ENCODE data around the gene CCDC167.

The CCDC167 gene

GRCh38 chr6:37528541-37528940 lies 28.8 kb upstream of the CCDC167 start:
- DNase-seq = no peak

- peak; percentile 60 for DNase-seq
Observed at GRCh38 chr6:37525460-37526357, 26.0 kb upstream of the CCDC167 start.

DNA sequence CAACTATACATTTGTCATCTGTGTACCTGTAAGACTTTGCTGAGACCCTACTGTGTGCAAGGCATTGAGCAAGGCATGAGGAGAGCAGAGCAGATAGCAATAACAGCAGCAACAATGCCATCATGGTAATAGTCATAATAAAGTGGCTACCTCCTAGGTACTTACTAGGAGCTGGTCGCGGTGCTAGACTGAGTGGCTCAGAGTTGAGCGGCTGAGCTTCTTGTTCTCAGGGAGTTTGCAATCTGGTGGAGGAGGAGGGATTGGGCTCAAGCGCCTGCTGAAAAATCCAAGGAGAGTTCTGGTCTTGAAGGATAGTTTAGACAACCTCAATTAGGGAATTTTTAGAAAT lies 25.3 kb upstream of the CCDC167 start:
- no peak for DNase-seq

GRCh38 chr6:37524025-37524969 lies 24.6 kb upstream of the CCDC167 start:
- peak; percentile 81 for DNase-seq

DNA sequence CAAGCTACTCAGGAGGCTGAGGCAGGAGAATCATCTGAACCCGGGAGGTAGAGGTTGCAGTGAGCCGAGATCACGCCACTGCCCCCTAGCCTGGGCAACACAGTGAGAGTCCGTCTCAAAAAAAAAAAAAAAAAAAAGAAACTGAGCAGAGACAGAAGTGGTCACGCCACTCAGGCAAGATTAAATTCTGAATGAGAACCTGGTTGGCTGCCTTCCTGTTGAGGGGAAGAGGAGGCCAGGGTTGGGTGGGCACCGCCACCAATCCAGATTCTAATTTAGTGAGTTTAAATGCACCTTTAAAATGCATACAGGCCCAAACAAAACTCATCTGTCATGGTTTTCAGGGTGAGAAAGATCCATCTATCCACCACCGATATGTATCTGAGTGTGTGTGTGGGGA lies 23.7 kb upstream of the CCDC167 start:
- no peak for DNase-seq

DNA sequence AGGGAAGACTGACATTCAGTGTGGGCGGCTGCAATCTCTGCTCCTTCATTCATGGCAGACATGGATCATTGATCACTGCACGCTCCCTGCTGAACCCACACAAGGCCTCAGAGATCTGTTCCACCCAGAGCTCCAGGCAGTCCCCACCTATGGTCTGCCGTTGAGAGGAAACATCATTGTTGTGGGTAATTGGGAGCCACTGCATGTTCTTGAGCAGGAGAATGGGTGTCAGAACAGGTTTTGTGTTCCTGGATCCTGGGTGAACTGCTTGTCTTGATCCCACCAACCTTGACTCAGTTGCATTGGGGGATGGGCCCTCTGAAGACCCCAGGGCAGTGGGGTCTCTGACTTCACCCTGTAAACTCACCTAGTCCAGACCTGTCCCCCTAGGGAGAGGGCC lies 23.1 kb upstream of the CCDC167 start:
- no peak for DNase-seq

DNA sequence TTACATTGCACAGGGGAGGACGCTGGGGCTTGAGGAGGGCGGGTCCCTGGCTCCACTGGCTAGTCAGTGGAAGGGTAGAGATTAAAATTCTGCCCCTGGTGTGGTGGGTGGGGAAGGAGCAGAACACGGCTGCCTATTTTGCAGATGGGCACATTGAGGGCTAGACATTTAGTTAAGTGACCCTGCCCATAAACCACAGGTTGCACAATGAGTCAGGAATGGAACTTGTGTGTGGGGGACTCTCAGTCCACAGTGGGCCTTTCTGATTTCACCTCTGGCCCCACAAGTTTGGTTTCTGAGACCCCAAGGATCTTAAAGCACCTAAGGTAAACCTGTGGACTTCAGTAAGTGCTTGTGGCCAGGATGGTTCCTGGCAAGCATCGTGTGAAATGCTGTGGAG lies 22.0 kb upstream of the CCDC167 start:
- DNase-seq = no peak

DNA sequence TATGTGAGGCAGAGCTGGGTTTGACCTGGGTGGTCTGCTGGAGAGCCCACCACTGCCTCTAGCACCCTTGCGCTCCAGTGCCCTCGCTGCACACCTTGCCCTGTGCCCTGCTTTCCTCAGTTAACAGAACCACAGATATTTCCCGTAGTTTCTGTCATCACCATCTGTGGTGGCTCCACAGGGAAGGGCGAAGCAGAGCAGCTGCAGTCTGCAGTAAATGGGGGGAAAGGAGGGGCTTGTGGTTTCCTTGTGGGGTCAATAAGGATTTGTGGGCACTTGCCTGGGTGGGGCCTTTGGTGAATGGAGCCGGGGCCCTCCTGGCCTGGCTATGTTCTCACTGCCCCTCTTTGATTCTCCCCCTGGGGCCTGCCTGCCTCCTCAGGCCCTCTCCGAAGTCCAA lies 21.2 kb upstream of the CCDC167 start:
- DNase-seq = no peak

DNA sequence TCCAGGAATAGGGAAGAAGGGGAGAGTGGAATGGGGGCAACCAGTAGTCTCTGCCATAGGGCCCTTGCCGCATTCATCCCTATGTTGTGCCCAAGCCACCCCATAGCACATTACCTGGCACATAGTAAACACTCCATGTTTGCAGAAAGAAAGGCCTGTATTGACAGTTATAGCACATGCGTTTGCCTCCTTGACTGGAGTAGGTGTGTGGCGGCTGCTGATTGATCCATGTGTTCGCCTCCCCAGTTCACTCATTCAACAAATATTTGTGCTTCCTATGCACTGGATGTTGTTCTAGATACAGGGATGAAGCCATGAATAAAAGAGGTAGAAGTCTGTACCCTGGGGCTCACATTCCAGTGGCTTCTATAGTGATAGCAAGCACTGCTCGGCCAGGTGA lies 19.8 kb upstream of the CCDC167 start:
- DNase-seq = no peak

GRCh38 chr6:37518116-37518515 lies 18.4 kb upstream of the CCDC167 start:
- no peak for DNase-seq

DNA sequence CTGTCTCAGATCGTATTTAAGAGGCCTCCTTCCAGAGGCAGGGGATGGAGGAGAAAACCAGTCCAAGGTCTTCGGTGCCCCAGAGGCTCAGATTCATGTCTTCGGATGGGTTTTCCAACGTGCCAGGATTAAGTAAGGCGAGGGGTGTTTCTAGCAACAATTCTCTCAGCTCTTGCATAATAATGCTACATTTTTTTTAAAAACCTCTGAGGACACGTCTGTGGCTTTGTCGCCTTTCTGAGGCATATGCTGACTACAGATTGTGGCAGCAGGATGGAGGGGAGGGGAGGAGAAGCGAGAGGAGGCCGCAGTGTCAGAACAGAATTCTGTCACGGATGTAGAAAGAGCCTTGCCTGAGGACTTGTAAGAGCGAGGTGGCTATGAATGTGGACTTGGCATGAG lies 17.7 kb upstream of the CCDC167 start:
- DNase-seq = no peak

DNA sequence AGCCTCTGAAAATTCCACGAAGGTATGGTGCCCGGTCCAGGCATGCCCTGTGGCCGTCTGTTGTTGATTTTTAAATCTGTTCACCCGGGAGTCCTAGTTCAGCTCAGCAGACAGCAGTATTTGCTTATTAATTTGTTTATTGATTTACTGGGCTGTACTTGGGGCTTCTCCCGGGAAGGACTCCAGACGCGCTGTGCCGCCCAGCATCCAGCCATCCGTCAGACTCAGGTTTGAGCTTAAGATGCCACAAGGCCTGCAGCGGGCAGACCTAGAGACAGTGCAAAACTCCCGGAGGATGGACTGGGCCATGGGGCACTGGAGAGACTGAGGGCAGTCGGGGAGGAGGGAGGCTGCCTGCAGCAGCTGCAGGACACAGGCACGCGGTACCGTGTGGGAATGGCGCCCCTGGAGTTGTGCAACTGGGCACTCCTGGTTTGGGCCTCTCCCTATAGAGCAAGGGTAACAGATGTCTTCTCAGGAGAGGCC lies 17.3 kb upstream of the CCDC167 start:
- no peak for DNase-seq

- no peak for DNase-seq
Observed at GRCh38 chr6:37516076-37516919, 16.6 kb upstream of the CCDC167 start.

DNA sequence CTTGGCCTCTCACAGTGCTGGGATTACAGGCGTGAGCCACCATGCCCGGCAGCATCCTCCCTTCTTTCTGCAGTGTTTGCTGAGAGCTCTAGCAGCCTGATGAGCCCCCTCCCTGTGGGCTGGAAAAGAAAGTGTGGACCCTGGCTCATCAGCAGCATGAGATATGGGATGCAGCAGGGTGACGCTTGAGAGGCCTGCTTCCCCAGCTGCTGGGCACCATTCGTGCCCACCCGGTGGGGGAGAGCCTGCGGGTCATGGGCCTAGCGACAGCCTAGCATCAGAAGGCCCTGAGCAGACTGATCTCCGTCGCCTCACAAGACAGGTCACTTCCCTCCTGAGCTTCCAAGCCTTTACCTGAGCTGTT lies 16.0 kb upstream of the CCDC167 start:
- no peak for DNase-seq

DNA sequence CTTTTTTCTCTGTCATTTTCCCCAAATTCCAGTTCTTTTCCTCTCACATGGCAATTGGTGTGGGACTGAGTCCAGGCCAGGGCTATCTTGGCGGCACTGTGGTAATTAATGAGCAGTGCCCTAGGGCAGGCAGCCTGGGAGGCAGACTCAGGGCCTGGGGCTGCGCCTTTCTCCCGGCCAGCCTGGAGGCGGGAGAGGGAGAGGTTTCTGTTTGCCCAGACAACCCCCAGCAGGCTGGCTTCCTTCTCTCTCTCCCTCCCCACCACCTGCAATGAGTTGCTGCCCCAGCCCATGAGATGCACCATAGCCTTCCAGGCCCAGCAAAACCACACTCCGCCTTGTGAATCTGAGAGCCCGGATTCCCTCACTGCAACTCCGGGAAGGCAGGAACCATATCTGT lies 15.1 kb upstream of the CCDC167 start:
- DNase-seq = no peak

DNA sequence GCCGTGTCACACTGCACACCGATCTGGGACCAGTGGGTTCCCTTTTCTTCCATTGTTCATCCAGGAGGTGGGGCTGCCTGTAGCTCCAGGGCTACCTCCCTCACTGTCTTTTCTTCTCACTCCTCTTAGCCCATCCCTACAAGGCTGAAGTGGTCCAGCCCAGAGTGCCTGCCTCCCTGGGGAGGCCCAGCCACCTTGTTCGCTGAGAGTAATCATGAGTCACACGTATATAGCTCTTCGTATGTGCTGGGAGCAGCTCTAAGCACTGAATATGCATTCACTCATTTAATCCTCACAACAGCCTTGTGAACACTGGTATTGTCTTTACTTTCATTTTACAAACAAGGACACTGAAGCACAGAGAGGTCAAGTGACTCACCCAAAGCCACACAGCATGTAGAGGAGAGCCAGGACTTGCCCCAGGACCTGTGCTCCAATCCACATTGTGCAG lies 14.7 kb upstream of the CCDC167 start:
- peak; percentile 65 for DNase-seq

DNA sequence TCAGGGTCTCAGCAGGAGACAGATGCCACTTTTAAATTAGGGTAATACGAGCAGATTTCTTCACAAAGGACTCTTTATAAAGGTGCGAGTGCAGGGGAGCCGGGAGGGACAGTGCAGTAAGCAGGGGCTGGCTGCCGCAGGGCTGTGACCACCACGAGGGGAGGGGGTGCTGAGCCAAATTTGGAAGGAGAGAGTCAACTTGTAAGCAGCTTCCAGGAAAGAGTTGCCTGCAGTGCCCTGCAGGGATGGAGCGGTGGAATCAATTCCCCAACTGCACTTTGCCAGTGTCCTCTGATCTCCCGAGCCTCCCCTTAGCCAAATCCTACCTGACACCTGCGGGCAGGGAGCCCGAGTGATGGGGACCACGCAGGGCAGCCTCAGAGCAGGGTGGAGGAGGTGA lies 13.9 kb upstream of the CCDC167 start:
- DNase-seq = no peak

- DNase-seq = no peak
Observed at GRCh38 chr6:37513155-37513554, 13.5 kb upstream of the CCDC167 start.

- no peak for DNase-seq
Observed at GRCh38 chr6:37512400-37513011, 12.8 kb upstream of the CCDC167 start.

GRCh38 chr6:37511910-37512399 lies 12.3 kb upstream of the CCDC167 start:
- no peak for DNase-seq

GRCh38 chr6:37511201-37511600 lies 11.5 kb upstream of the CCDC167 start:
- DNase-seq = no peak
